ENCODE results near the gene OR5H2. TPM values are rescaled to one million over a fixed set of nuclear protein-coding genes. Genes with fewer than 3 reads are reported as not detected.
"Not testable (repeated sequence)": the region's sequence is repeated elsewhere in the genome, so short reads cannot be mapped to it uniquely, and the experiment has no call there.

Gene OR5H2
- total RNA-seq, 1 experiment from 2014 or later, result not detected

GRCh38 chr3:98246142-98246541 lies 36.2 kb upstream of the OR5H2 start:
- ChIA-PET CTCF (no interaction called here), POLR2A (no interaction called here)
- DNase-seq (ENCODE audit: low read depth, low spot score) (no peak), ATAC-seq (no peak)
- in situ Hi-C loops (cut with HindIII; ENCODE audit: low pct_unique_long_range_greater_than_20kb, low sequenced_read_pairs), result no loop called here
- H3K27ac ChIP-seq (ENCODE audit: low read length), result no peak overlapping the region
- no peak for TF ChIP-seq SIN3A (IDR thresholded peaks at IDR 0.05; ENCODE audit: borderline replicate concordance, insufficient read depth, low read depth, low read length)
- no TSS peak for BruUV-seq (replicated peaks)
- H3K36me3 ChIP-seq (ENCODE audit: control insufficient read depth, insufficient read depth, low read length), result no peaks in the 10 kb centered on the region
- intact Hi-C loops (cut with micrococcal nuclease; ENCODE audit: unreplicated experiment), result no loop called here
- H3K4me3 ChIP-seq (ENCODE audit: low read depth in 2 of 2, low read length in 2 of 2), result no peak overlapping the region
- no peaks in the 10 kb centered on the region for H3K4me1 ChIP-seq (ENCODE audit: control insufficient read depth, insufficient read depth, low read length)
- no peaks in the 10 kb centered on the region for H3K27me3 ChIP-seq (ENCODE audit: control insufficient read depth, insufficient read depth, low read length)
- 0 out of 2 replicates have a peak, but pooled peaks cover 3% of the 10 kb centered on the region for H3K9me3 ChIP-seq (ENCODE audit: control insufficient read depth, insufficient read depth, low read depth, low read length)

DNA sequence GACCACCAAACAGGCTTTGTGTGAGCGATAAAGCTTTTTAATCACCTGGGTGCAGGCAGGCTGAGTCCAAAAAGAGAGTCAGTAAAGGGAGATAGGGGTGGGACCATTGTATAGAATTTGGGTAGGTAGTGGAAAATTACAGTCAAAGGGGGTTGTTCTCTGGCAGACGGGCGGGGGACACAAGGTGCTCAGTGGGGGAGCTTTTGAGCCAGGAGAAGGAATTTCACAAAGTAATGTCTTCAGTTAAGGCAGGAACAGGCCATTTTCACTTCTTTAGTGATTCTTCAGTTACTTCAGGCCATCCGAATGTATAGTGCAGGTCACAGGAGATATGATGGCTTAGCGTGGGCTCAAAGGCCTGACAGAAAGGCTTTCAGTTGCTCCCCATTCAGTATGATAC lies 26.3 kb upstream of the OR5H2 start:
- DNase-seq (ENCODE audit: low read depth, low spot score); in situ Hi-C loops (cut with HindIII; ENCODE audit: low pct_unique_long_range_greater_than_20kb, low sequenced_read_pairs); H3K27ac ChIP-seq (ENCODE audit: low read length); H3K4me3 ChIP-seq (ENCODE audit: low read depth in 2 of 2, low read length in 2 of 2); H3K36me3 ChIP-seq (ENCODE audit: control insufficient read depth, insufficient read depth, low read length); H3K4me1 ChIP-seq (ENCODE audit: control insufficient read depth, insufficient read depth, low read length); POLR2A ChIA-PET; CTCF ChIA-PET; H3K9me3 ChIP-seq (ENCODE audit: control insufficient read depth, insufficient read depth, low read depth, low read length); intact Hi-C loops (cut with micrococcal nuclease; ENCODE audit: unreplicated experiment); ATAC-seq; H3K27me3 ChIP-seq (ENCODE audit: control insufficient read depth, insufficient read depth, low read length); BruUV-seq (replicated peaks): not testable (repeated sequence)

DNA sequence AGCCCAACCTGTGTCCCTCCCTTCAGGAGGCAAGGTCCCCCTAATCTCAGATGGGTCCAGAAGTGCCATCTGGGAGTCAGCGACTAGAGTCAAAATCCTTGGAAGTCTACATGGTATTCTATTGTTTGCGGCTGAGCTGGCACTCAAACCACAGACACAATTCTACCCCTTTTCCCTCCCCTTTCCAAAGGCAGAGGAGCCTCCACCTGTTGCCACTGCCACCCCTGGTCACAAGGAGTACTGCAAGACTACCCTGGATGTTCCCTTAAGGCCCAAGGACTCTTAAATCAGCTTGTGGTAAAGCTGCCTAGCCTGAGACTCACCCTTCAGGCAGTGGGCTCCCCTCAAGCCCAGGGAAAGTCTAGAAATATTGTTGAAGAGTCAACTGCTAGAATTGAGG lies 22.6 kb upstream of the OR5H2 start:
- TF ChIP-seq SIN3A (IDR thresholded peaks at IDR 0.05; ENCODE audit: borderline replicate concordance, insufficient read depth, low read depth, low read length) (no peak), REST (IDR thresholded peaks at IDR 0.05; ENCODE audit: insufficient read depth in 1 of 2, low read depth in 2 of 2, low read length in 1 of 2) (no peak), POLR2AphosphoS5 (IDR thresholded peaks at IDR 0.05; ENCODE audit: low read depth, low read length) (no peak), CTCF (IDR thresholded peaks at IDR 0.05) (no peak), TCF7L2 (IDR thresholded peaks at IDR 0.05; ENCODE audit: low read depth, low read length) (no peak)
- H3K9me3 ChIP-seq (ENCODE audit: control insufficient read depth, insufficient read depth, low read depth, low read length), result no peaks in the 10 kb centered on the region
- no peak for DNase-seq (ENCODE audit: low read depth, low spot score)
- intact Hi-C loops (cut with micrococcal nuclease; ENCODE audit: unreplicated experiment) (loop anchor here (10.0 kb wide), 1 partner anchor 55 kb away; no protein-coding TSS in a partner anchor), in situ Hi-C loops (cut with HindIII; ENCODE audit: low pct_unique_long_range_greater_than_20kb, low sequenced_read_pairs) (no loop called here)
- no TSS peak for BruUV-seq (replicated peaks)
- no peak overlapping the region for H3K4me3 ChIP-seq (ENCODE audit: low read depth in 2 of 2, low read length in 2 of 2)
- H3K36me3 ChIP-seq (ENCODE audit: control insufficient read depth, insufficient read depth, low read length), result no peaks in the 10 kb centered on the region
- ChIA-PET POLR2A (no interaction called here), CTCF (no interaction called here)
- H3K4me1 ChIP-seq (ENCODE audit: control insufficient read depth, insufficient read depth, low read length), result no peaks in the 10 kb centered on the region
- H3K27ac ChIP-seq (ENCODE audit: low read length), result no peak overlapping the region
- ATAC-seq, result no peak
- no peaks in the 10 kb centered on the region for H3K27me3 ChIP-seq (ENCODE audit: control insufficient read depth, insufficient read depth, low read length)
